Endodermal cell (in vitro differentiated cells): ENCODE data around the gene NME1. TPM values are rescaled to one million over a fixed set of nuclear protein-coding genes. Genes with fewer than 3 reads are reported as not detected.

Experiments used
- DNase-seq: peaks from one replicate; pipeline ENCODE4 v3.0.0-alpha.2; 2017
- H3K27ac ChIP-seq: 2 replicates; pipeline ENCODE4 v1.5.1; 2013; ENCODE audit warnings: mild to moderate bottlenecking, low read depth, low read length, moderate library complexity
- H3K27me3 ChIP-seq: 2 replicates; pipeline ENCODE4 v1.6.1; 2013; ENCODE audit warnings: mild to moderate bottlenecking, low read length, moderate library complexity; ENCODE audit not compliant: insufficient read depth, control insufficient read depth, poor library complexity, severe bottlenecking
- H3K36me3 ChIP-seq: 2 replicates; pipeline ENCODE4 v1.7.0; 2013; ENCODE audit warnings: mild to moderate bottlenecking, low read length, moderate library complexity; ENCODE audit not compliant: control insufficient read depth, insufficient read depth
- H3K4me1 ChIP-seq: one replicate; pipeline ENCODE4 v1.7.0; 2013; ENCODE audit warnings: low read length; ENCODE audit not compliant: control insufficient read depth, insufficient read depth
- H3K4me3 ChIP-seq: 2 replicates; pipeline ENCODE4 v1.5.1; 2013; ENCODE audit warnings: mild to moderate bottlenecking, low read length, moderate library complexity
- H3K9ac ChIP-seq: 2 replicates; pipeline ENCODE4 v1.6.1; 2013; ENCODE audit warnings: mild to moderate bottlenecking, low read length, moderate library complexity; ENCODE audit not compliant: poor library complexity, severe bottlenecking; ENCODE audit errors: extremely low read depth
- H3K9me3 ChIP-seq: 2 replicates; pipeline ENCODE4 v1.6.1; 2013; ENCODE audit warnings: mild to moderate bottlenecking, low read length, moderate library complexity; ENCODE audit not compliant: control insufficient read depth
- H3K27ac Mint-ChIP-seq: 2 replicates; pipeline ENCODE4 v1.8.0; 2020; ENCODE audit warnings: mixed read lengths
- H3K27me3 Mint-ChIP-seq: 2 replicates; pipeline ENCODE4 v1.8.0; 2021; ENCODE audit warnings: mild to moderate bottlenecking, mixed read lengths; ENCODE audit not compliant: insufficient read depth
- H3K36me3 Mint-ChIP-seq: 2 replicates; pipeline ENCODE4 v1.8.0; 2020; ENCODE audit warnings: low read depth, mixed read lengths
- H3K4me1 Mint-ChIP-seq: 2 replicates; pipeline ENCODE4 v1.8.0; 2020; ENCODE audit warnings: mixed read lengths
- H3K4me3 Mint-ChIP-seq: 2 replicates; pipeline ENCODE4 v1.8.0; 2020; ENCODE audit warnings: mild to moderate bottlenecking, moderate library complexity, mixed read lengths
- H3K9me3 Mint-ChIP-seq: 2 replicates; pipeline ENCODE4 v1.8.0; 2020; ENCODE audit warnings: mild to moderate bottlenecking, mixed read lengths
- WGBS, 2 experiments: methylation state at CpG; one replicate each; pipeline versions ENCODE4 v1.1.5 to v1.1.7; 2013; ENCODE audit warnings: missing lambda C conversion rate in 2 of 2, mixed read lengths in 1 of 2; ENCODE audit not compliant: insufficient coverage in 1 of 2, insufficient read length in 1 of 2; 5-methylcytosine and 5-hydroxymethylcytosine counted together
- total RNA-seq, 2 donors: library from RNA; stranded (reverse); fragmentation: NEBNext Ultra II Directional in 1 of 2; extraction: Animal tissue kit (Norgen Biotek cat#: 25700) in 1 of 2; gene quantifications; 2 replicates in 1 of 2; 3 replicates in 1 of 2; pipeline ENCODE4 v1.2.1, GENCODE V29; 2021
- TF ChIP-seq, protein P1 (sequence below): fragments of 200-600 bp; sonication (generic); conservative IDR thresholded peaks from 2 replicates; pipeline ENCODE4 v1.5.0; 2021; ENCODE audit warnings: antibody characterized with exemption, mild to moderate bottlenecking

NME1 gene
- total RNA-seq, 2 donors from 2014 or later: 99.6 to 107 TPM

DNA sequence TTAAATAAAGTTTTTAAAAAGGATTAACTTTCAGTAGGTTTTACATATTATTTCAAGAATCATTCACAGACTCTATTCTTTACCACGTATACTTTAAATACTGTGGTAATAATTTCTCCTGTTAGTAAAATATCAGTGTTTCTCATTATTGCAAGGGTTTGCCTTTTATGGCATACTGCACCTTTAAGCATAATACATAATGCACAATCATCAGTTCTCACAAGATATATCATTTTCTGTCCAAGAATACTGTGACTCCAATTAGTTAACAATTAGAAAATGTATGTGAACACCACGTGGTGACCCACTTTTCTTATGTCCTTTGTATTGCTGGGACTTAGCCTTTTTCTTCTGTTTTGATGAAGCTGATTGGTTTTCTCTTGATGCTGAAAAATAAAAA lies 38.5 kb downstream of the NME1 start:
- Histone ChIP-seq H3K27me3 (no peaks in the 10 kb centered on the region), H3K4me3 (no peak overlapping the region), H3K9ac (no peak overlapping the region), H3K4me1 (no peaks in the 10 kb centered on the region), H3K9me3 (no peaks in the 10 kb centered on the region), H3K36me3 (peaks cover 71% of the 10 kb centered on the region), H3K27ac (no peak overlapping the region)
- no peaks in the 10 kb centered on the region for H3K9me3 Mint-ChIP-seq
- H3K27me3 Mint-ChIP-seq: no peaks in the 10 kb centered on the region
- H3K4me3 Mint-ChIP-seq: no peak overlapping the region
- WGBS, 2 experiments: 88 to 96% methylated on average over 1 of the region's 2 CpGs
- peaks cover 62% of the 10 kb centered on the region for H3K36me3 Mint-ChIP-seq
- H3K27ac Mint-ChIP-seq: no peak overlapping the region
- DNase-seq: no peak
- TF ChIP-seq, protein P1, sequence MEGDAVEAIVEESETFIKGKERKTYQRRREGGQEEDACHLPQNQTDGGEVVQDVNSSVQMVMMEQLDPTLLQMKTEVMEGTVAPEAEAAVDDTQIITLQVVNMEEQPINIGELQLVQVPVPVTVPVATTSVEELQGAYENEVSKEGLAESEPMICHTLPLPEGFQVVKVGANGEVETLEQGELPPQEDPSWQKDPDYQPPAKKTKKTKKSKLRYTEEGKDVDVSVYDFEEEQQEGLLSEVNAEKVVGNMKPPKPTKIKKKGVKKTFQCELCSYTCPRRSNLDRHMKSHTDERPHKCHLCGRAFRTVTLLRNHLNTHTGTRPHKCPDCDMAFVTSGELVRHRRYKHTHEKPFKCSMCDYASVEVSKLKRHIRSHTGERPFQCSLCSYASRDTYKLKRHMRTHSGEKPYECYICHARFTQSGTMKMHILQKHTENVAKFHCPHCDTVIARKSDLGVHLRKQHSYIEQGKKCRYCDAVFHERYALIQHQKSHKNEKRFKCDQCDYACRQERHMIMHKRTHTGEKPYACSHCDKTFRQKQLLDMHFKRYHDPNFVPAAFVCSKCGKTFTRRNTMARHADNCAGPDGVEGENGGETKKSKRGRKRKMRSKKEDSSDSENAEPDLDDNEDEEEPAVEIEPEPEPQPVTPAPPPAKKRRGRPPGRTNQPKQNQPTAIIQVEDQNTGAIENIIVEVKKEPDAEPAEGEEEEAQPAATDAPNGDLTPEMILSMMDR: no peak
- H3K4me1 Mint-ChIP-seq: no peaks in the 10 kb centered on the region

DNA sequence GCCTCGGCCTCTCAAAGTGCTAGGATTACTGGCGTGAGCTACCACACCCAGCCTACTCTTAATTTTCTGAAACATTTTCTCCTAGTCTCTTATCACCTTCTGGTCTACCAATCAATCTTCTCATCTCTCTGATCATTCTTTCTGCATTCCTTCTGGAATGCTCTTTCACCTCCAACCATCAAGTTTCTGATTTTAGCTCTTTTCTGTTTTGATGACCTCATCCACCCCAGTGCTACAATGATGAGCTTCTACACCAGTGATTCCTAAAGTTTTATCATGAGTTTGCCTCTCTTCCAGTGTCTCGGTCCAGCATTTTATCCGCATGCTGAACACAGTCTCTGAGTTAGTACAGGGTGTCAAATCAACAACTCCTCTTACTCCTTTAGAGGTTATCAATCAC lies 44.4 kb downstream of the NME1 start:
- Histone ChIP-seq H3K9me3 (no peaks in the 10 kb centered on the region), H3K36me3 (peaks cover 85% of the 10 kb centered on the region), H3K27me3 (no peaks in the 10 kb centered on the region), H3K27ac (no peak overlapping the region), H3K4me3 (no peak overlapping the region), H3K4me1 (no peaks in the 10 kb centered on the region), H3K9ac (no peak overlapping the region)
- 94 to 95% methylated on average over 4 of the region's 4 CpGs for WGBS, 2 experiments
- TF ChIP-seq, protein P1: no peak
- DNase-seq: no peak
- Mint-ChIP-seq H3K27me3 (no peaks in the 10 kb centered on the region), H3K9me3 (no peaks in the 10 kb centered on the region), H3K36me3 (peaks cover 58% of the 10 kb centered on the region), H3K4me1 (no peaks in the 10 kb centered on the region), H3K27ac (no peak overlapping the region), H3K4me3 (no peak overlapping the region)

DNA sequence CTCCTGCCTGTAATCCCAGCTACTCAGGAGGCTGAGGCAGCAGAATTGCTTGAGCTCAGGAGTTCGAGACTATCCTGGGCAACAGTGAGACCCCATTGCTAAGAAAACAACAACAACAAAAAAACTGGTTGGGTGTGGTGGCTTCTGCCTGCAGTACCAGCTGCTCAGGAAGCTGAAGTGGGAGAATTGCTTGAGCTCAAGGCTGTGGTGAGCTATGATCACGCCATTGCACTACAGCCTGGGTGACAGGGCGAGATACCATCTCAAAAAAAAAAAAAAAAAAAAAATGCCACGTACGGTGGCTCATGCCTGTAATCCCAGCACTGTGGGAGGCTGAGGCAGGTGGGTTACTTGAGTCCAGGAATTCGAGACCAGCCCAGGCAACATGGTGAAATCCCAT lies 46.9 kb downstream of the NME1 start:
- TF ChIP-seq, protein P1: no peak
- no peak overlapping the region for H3K27ac ChIP-seq
- H3K4me3 ChIP-seq: no peak overlapping the region
- WGBS, 2 experiments: 92 to 100% methylated on average over 2 to 5 of the region's 6 CpGs
- H3K9ac ChIP-seq: no peak overlapping the region
- H3K36me3 ChIP-seq: peaks cover 79% of the 10 kb centered on the region
- no peaks in the 10 kb centered on the region for H3K4me1 Mint-ChIP-seq
- no peaks in the 10 kb centered on the region for H3K27me3 ChIP-seq
- peaks cover 48% of the 10 kb centered on the region for H3K36me3 Mint-ChIP-seq
- no peak for DNase-seq
- H3K9me3 ChIP-seq: no peaks in the 10 kb centered on the region
- H3K4me3 Mint-ChIP-seq: no peak overlapping the region
- no peaks in the 10 kb centered on the region for H3K4me1 ChIP-seq
- no peak overlapping the region for H3K27ac Mint-ChIP-seq
- H3K27me3 Mint-ChIP-seq: no peaks in the 10 kb centered on the region
- no peaks in the 10 kb centered on the region for H3K9me3 Mint-ChIP-seq
